ENCODE data around the gene CORO6. TPM values are rescaled to one million over a fixed set of nuclear protein-coding genes. Genes with fewer than 3 reads are reported as not detected.
A peak's percentile ranks its signal among the peaks of the same experiment; 100 is the strongest.

Gene CORO6
- total RNA-seq, 1 donor from 2014 or later, result 7.1 TPM

DNA sequence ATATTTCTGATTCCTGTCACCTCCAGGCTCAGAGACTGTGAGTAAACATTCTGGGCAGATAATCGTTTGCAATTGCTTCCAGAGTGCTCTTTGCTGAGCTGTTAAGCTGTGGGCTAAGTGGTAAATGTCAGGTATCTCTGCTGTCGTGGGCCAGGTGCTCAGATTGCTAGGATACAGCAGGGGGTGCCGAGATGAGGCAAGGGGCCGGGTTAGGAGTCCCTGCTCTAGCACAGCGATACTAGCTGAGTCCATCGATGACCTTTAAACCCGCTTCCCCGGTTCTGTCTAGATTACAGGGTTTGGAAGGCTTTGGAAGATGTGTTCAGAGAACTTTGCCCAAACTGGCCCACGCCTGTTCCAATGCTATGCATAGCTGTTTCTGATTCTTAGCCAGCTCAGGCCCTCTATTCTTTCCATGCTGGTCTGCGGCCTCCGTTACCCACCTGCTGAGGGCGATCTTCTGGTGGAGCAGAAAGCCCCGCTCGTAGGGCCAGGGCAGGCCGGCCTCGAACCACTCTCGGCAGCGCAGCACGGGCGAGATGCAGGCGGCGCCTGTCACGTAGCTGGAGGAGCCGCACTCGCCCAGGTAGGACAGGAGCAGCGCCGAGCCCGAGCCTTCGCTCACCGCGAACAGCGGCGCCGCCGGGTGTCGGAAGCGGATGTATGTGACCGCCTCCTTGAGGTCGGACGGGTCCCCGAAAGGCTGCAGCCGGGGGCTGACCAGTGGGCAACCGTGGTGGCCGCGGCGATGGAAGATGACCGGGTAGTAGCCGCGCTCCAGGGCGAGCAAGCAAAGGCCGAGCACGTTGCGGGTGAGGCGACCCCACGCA is 56.9 kb downstream of the CORO6 start:
- Mint-ChIP-seq H3K27me3 (ENCODE audit: unreplicated experiment) (no peaks in the 10 kb centered on the region), H3K4me1 (ENCODE audit: unreplicated experiment) (peaks cover 19% of the 10 kb centered on the region), H3K9me3 (ENCODE audit: unreplicated experiment) (no peaks in the 10 kb centered on the region), H3K36me3 (ENCODE audit: unreplicated experiment) (peaks cover 3% of the 10 kb centered on the region), H3K4me3 (ENCODE audit: unreplicated experiment) (peak overlapping the region; percentile 74), H3K27ac (ENCODE audit: unreplicated experiment) (no peak overlapping the region)
- peak; percentile 84 for DNase-seq (ENCODE audit: extremely low spot score, unreplicated experiment)
- TF ChIP-seq, protein P1, sequence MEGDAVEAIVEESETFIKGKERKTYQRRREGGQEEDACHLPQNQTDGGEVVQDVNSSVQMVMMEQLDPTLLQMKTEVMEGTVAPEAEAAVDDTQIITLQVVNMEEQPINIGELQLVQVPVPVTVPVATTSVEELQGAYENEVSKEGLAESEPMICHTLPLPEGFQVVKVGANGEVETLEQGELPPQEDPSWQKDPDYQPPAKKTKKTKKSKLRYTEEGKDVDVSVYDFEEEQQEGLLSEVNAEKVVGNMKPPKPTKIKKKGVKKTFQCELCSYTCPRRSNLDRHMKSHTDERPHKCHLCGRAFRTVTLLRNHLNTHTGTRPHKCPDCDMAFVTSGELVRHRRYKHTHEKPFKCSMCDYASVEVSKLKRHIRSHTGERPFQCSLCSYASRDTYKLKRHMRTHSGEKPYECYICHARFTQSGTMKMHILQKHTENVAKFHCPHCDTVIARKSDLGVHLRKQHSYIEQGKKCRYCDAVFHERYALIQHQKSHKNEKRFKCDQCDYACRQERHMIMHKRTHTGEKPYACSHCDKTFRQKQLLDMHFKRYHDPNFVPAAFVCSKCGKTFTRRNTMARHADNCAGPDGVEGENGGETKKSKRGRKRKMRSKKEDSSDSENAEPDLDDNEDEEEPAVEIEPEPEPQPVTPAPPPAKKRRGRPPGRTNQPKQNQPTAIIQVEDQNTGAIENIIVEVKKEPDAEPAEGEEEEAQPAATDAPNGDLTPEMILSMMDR (IDR thresholded peaks at IDR 0.05), result peak; percentile 33

Other genes starting within 250 kb of the CORO6 start
- gene TAOK1, start 232.5 kb downstream of the CORO6 start, total RNA-seq, result 79.7 and 81.1 TPM in 2 replicates
- 11.7 and 12.8 TPM in 2 replicates for gene ABHD15, start 55.9 kb downstream of the CORO6 start, total RNA-seq
- gene TP53I13, start 54.2 kb downstream of the CORO6 start, total RNA-seq, result 42.0 and 43.1 TPM in 2 replicates
- gene GIT1, start 33.3 kb downstream of the CORO6 start, total RNA-seq, result 48.2 and 50.7 TPM in 2 replicates
- gene ANKRD13B, start 29.8 kb downstream of the CORO6 start, total RNA-seq, result 33.1 and 36.1 TPM in 2 replicates

All from osteocyte (in vitro differentiated cells).